Transverse colon (tissue), 4 donors: ENCODE results near the gene ESYT2.

Experiments used
- CTCF ChIP-seq, 5 experiments: fragments of 200-600 bp in 3 of 5; fragments of 450-650 bp in 2 of 5; sonication (generic) in 3 of 5; IDR thresholded peaks; 1 replicate in 2 of 5; 2 replicates in 3 of 5; pipeline ENCODE4 v1.5.1; 2016 to 2017; ENCODE audit warnings: antibody characterized with exemption in 5 of 5, inconsistent platforms in 3 of 5, mild to moderate bottlenecking in 2 of 5, moderate library complexity in 1 of 5
- POLR2A ChIP-seq: fragments of 450-650 bp; IDR thresholded peaks from one replicate; pipeline ENCODE4 v1.6.1; 2016; ENCODE audit warnings: antibody characterized with exemption, mild to moderate bottlenecking, moderate library complexity
- POLR2AphosphoS5 ChIP-seq, 3 donors: sonication (generic); formaldehyde crosslinking; IDR thresholded peaks; one replicate each; pipeline ENCODE4 v1.6.1; 2016; ENCODE audit warnings: antibody characterized with exemption in 3 of 3

GRCh38 chr7:158716802-158717201 lies 112.5 kb downstream of the ESYT2 start:
- no peak for TF ChIP-seq CTCF (IDR thresholded peaks at IDR 0.05)
- TF ChIP-seq POLR2AphosphoS5 (IDR thresholded peaks at IDR 0.05), result no peak
- no peak for TF ChIP-seq POLR2A
